Jurkat, Clone E6-1 (cell line): ENCODE data around the gene ITM2B.

Experiments
- DNase-seq: peaks from one replicate; pipeline ENCODE4 v3.0.0-alpha.2; 2011; ENCODE audit warnings: low read depth, low spot score
- H3K4me3 ChIP-seq: 2 replicates; pipeline ENCODE4 v1.5.1; 2011; ENCODE audit warnings: mild to moderate bottlenecking, low read length, control low read depth, moderate library complexity

Gene ITM2B

GRCh38 chr13:48295271-48295670, 62.3 kb downstream of the ITM2B start:
- DNase-seq = no peak
- no peak overlapping the region for H3K4me3 ChIP-seq

GRCh38 chr13:48296528-48296927, 63.5 kb downstream of the ITM2B start:
- peak; percentile 67 for DNase-seq
- peak overlapping the region; percentile 1 for H3K4me3 ChIP-seq

GRCh38 chr13:48297131-48297786, 64.3 kb downstream of the ITM2B start:
- peak; percentile 96 for DNase-seq
- H3K4me3 ChIP-seq = peak overlapping the region; percentile 9

GRCh38 chr13:48299591-48299990, 66.6 kb downstream of the ITM2B start:
- no peak overlapping the region for H3K4me3 ChIP-seq
- DNase-seq = no peak

- peak overlapping the region; percentile 92 for H3K4me3 ChIP-seq
- no peak for DNase-seq
Observed at GRCh38 chr13:48302871-48303358, 69.9 kb downstream of the ITM2B start.

GRCh38 chr13:48303359-48304142, 70.5 kb downstream of the ITM2B start, which contains the start of gene RB1:
Gene RB1 (plus strand): TSS chr13:48303751. CDS start chr13:48303913, 162 bp downstream.
- peak; percentile 89 for DNase-seq
- peak within 1 kb of the TSS; percentile 92 for H3K4me3 ChIP-seq

GRCh38 chr13:48304143-48304876, 71.3 kb downstream of the ITM2B start:
- peak overlapping the region; percentile 92 for H3K4me3 ChIP-seq
- peak; percentile 48 for DNase-seq

GRCh38 chr13:48311223-48311622, 78.2 kb downstream of the ITM2B start:
- no peak for DNase-seq
- no peak overlapping the region for H3K4me3 ChIP-seq

GRCh38 chr13:48315969-48316650, 83.1 kb downstream of the ITM2B start:
- H3K4me3 ChIP-seq = no peak overlapping the region
- DNase-seq = no peak

GRCh38 chr13:48316826-48317510, 84.0 kb downstream of the ITM2B start:
- no peak overlapping the region for H3K4me3 ChIP-seq
- DNase-seq = no peak

- no peak for DNase-seq
- H3K4me3 ChIP-seq = no peak overlapping the region
Observed at GRCh38 chr13:48317511-48318376, 84.7 kb downstream of the ITM2B start.

GRCh38 chr13:48318377-48318811, 85.4 kb downstream of the ITM2B start:
- no peak overlapping the region for H3K4me3 ChIP-seq

GRCh38 chr13:48318821-48319511, 86.0 kb downstream of the ITM2B start:
- no peak for DNase-seq
- H3K4me3 ChIP-seq = no peak overlapping the region

More at GRCh38 chr13:48318377-48318811, 85.4 kb downstream of the ITM2B start:
- no peak for DNase-seq
